Transverse colon (tissue), 4 donors: ENCODE measurements around the gene NAP1L4.

Source experiments
- POLR2A ChIP-seq: fragments of 450-650 bp; IDR thresholded peaks from one replicate; pipeline ENCODE4 v1.6.1; 2016; ENCODE audit warnings: antibody characterized with exemption, mild to moderate bottlenecking, moderate library complexity
- POLR2AphosphoS5 ChIP-seq, 3 donors: sonication (generic); formaldehyde crosslinking; IDR thresholded peaks; one replicate each; pipeline ENCODE4 v1.6.1; 2016; ENCODE audit warnings: antibody characterized with exemption in 3 of 3
- TF ChIP-seq, protein P1 (sequence below), 5 experiments: fragments of 200-600 bp in 3 of 5; fragments of 450-650 bp in 2 of 5; sonication (generic) in 3 of 5; IDR thresholded peaks; 1 replicate in 2 of 5; 2 replicates in 3 of 5; pipeline ENCODE4 v1.5.1; 2016 to 2017; ENCODE audit warnings: antibody characterized with exemption in 5 of 5, inconsistent platforms in 3 of 5, mild to moderate bottlenecking in 2 of 5, moderate library complexity in 1 of 5

DNA sequence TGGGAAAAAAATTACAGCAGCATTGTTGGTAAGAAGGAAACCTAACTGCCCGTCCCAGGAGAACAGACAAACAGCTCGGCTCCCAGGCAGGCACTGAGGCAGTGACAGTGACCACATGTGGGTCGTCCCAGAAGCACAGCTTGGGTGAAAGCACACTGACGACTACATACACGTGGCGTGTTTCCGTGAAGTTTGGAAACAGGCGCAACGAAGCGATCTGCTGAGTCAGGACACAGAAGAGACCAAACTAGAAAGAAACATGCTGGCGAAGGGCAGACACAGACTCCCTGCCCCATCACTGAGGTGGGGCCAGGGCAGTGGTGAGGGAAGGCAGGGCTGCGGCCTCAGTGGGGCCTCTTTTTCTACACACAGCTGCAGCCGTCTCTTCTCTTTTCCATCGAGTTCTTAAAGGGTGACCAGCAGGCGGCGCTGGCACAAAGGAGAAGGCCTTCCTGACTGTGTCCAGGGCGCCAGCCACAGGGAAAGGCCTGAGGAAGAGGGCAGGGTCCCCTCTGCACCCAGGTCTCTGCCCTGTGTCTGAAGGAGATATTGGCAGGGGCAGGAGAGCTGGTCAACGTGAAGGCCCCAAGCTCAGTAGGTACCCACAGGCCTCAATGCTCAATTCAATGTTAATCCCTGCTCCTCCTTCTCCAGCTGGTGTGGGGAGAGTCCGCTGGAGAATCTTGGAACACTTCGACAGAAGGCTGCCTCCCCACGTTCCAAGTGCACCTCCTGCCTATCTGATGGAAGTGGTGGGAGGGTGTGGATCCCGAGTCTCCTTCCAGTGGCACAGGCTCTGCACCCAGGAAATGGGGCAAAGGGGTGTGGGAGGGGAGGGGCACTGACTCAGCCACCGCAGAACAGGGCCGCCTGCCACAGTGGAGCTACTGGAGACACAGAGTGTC, 45.2 kb upstream of the NAP1L4 start:
- TF ChIP-seq POLR2AphosphoS5 (IDR thresholded peaks at IDR 0.05) (no peak), POLR2A (no peak)
- TF ChIP-seq, protein P1, sequence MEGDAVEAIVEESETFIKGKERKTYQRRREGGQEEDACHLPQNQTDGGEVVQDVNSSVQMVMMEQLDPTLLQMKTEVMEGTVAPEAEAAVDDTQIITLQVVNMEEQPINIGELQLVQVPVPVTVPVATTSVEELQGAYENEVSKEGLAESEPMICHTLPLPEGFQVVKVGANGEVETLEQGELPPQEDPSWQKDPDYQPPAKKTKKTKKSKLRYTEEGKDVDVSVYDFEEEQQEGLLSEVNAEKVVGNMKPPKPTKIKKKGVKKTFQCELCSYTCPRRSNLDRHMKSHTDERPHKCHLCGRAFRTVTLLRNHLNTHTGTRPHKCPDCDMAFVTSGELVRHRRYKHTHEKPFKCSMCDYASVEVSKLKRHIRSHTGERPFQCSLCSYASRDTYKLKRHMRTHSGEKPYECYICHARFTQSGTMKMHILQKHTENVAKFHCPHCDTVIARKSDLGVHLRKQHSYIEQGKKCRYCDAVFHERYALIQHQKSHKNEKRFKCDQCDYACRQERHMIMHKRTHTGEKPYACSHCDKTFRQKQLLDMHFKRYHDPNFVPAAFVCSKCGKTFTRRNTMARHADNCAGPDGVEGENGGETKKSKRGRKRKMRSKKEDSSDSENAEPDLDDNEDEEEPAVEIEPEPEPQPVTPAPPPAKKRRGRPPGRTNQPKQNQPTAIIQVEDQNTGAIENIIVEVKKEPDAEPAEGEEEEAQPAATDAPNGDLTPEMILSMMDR (IDR thresholded peaks at IDR 0.05) = peak; percentile 77 to 86 (median 78)
